ENCODE data around the gene UBE2K. TPM values are rescaled to one million over a fixed set of nuclear protein-coding genes. Genes with fewer than 3 reads are reported as not detected.
"Not testable (repeated sequence)": the region's sequence is repeated elsewhere in the genome, so short reads cannot be mapped to it uniquely, and the experiment has no call there.

UBE2K gene
- total and polyA plus RNA-seq, 12 donors, result 24.0 to 74.0 (median 56.5) TPM

DNA sequence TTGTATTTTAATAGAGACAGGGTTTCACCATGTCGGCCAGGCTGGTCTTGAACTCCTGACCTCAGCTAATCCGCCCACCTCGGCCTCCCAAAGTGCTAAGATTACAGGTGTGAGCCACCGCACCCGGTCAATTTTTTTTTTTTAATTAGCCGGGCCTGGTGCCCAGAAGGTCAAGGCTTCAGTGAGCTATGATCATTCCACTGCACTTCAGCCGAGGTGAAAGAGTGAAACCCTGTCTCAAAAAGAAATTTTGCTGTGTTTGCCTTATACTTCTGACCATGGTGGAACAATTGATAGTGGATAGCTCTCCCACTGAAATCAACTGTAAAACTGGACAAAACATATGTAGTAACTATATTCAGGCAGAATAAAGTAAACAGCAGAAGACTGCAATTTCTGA is 35.3 kb upstream of the UBE2K start:
- no peaks in the 10 kb centered on the region for H3K9me3 ChIP-seq
- no peak overlapping the region for H3K27ac ChIP-seq
- ATAC-seq, result no peak
- intact Hi-C loops (cut with DNase I), result loop anchor here in 1 of 10 donors (10.0 kb wide), 1 partner anchor 872 kb away; no protein-coding TSS in a partner anchor
- H3K4me1 ChIP-seq, result no peaks in the 10 kb centered on the region
- DNase-seq, result no peak
- no peak overlapping the region for H3K4me3 ChIP-seq
- H3K27me3 ChIP-seq, result no peaks in the 10 kb centered on the region
- TF ChIP-seq, protein P1, sequence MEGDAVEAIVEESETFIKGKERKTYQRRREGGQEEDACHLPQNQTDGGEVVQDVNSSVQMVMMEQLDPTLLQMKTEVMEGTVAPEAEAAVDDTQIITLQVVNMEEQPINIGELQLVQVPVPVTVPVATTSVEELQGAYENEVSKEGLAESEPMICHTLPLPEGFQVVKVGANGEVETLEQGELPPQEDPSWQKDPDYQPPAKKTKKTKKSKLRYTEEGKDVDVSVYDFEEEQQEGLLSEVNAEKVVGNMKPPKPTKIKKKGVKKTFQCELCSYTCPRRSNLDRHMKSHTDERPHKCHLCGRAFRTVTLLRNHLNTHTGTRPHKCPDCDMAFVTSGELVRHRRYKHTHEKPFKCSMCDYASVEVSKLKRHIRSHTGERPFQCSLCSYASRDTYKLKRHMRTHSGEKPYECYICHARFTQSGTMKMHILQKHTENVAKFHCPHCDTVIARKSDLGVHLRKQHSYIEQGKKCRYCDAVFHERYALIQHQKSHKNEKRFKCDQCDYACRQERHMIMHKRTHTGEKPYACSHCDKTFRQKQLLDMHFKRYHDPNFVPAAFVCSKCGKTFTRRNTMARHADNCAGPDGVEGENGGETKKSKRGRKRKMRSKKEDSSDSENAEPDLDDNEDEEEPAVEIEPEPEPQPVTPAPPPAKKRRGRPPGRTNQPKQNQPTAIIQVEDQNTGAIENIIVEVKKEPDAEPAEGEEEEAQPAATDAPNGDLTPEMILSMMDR (IDR thresholded peaks at IDR 0.05), result no peak
- H3K36me3 ChIP-seq, result no peaks in the 10 kb centered on the region
- 90 to 91% methylated on average over 7 of the region's 7 CpGs for WGBS, 2 donors

DNA sequence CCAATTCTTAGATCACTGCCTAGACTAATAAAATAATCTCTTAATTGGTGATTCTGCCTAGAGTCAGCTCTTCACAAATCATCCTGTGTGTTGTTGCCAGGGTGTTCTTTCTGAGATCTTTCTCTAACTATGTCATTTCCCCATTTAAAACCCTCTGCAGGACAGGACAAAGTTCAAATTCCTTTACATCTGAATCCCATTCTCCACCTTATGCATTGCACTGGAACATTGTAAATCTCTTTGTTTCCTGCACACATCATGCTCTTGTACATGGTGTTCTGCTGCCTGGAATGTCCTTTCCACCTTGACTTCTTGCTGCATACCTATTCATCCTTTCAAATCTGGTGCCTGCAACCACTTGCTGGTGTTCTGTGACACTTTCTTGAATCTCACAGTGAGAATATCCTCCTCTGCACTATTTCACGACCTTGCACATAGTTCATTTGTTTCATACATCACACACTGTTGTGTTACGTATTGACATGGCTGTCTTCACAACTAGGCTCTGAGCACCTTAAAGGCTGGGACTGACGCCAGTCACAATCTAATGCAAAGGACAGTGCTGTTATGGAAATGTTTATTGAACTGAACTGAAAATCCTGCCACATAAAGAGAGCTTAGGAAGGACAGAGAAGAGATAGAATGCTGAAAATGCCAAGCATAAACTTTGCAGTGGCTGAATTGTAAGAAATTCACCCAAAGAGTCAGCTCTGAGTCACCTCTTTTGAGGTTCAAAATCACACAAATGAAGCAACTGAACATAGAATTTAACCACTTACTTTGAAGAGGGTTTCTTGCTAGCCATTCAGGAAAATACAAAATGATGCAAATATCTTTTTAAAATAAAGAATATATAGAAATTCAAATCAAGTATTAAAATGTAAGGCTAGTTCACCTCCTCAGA is 32.9 kb upstream of the UBE2K start:
- TF ChIP-seq, protein P1 (IDR thresholded peaks at IDR 0.05), result no peak
- H3K4me3 ChIP-seq, result no peak overlapping the region
- no peak overlapping the region for H3K27ac ChIP-seq
- intact Hi-C loops (cut with DNase I), result loop anchor here in 1 of 10 donors (10.0 kb wide), 1 partner anchor 870 kb away; no protein-coding TSS in a partner anchor
- H3K36me3 ChIP-seq, result no peaks in the 10 kb centered on the region
- ATAC-seq (no peak), DNase-seq (no peak)
- H3K27me3 ChIP-seq, result no peaks in the 10 kb centered on the region
- WGBS, 2 donors, result 64 to 68% methylated on average over 3 of the region's 3 CpGs
- H3K4me1 ChIP-seq, result no peaks in the 10 kb centered on the region
- no peaks in the 10 kb centered on the region for H3K9me3 ChIP-seq

DNA sequence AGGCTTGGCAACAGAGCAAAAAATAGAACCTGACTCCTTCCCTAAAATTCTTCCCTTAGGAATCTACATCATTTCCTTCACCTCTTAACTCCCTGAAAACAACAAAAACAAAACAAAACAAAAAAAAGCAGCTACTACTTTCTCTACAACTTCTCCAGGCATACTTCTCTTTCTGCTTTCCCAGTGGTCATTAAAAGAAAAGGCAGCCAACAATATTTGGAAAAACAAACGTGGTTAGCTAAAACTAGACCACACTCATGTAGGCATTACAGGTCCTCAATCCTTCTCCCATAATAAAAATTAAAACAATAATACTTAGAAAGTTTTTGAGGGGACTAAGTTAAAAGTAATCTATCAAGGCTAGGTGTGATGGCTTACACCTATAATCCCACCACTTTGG is 30.2 kb upstream of the UBE2K start:
- Histone ChIP-seq H3K36me3 (no peaks in the 10 kb centered on the region), H3K9me3 (no peaks in the 10 kb centered on the region), H3K27ac (no peak overlapping the region), H3K27me3 (no peaks in the 10 kb centered on the region), H3K4me3 (no peak overlapping the region), H3K4me1 (no peaks in the 10 kb centered on the region)
- ATAC-seq, result no peak
- intact Hi-C loops (cut with DNase I), result loop anchor here in 1 of 10 donors (10.0 kb wide), 1 partner anchor 867 kb away; no protein-coding TSS in a partner anchor
- TF ChIP-seq, protein P1 (IDR thresholded peaks at IDR 0.05), result no peak
- no peak for DNase-seq
- WGBS, 2 donors, result 30 to 35% methylated on average over 1 of the region's 1 CpG

DNA sequence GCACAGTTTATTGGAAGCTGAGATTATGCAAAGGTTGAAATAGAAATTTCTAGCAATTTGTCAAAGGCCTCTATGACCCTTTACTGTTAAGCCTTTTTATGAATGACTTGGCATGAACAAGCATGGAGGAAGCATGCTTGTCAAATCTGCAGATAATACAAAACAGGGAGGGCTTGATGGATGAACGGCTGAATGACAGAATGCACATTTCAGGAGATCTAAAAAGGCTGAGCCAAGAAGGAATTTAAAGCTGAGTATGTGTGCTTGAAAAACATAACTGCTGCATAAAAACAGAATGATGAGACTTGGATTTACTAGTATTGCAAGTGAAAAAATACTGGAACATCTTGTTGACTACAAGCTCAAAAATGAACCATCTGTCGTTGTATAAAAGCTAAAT is 29.0 kb upstream of the UBE2K start:
- no peak for DNase-seq
- ATAC-seq, result no peak
- Histone ChIP-seq H3K27me3 (no peaks in the 10 kb centered on the region), H3K9me3 (no peaks in the 10 kb centered on the region), H3K4me1 (no peaks in the 10 kb centered on the region), H3K27ac (no peak overlapping the region), H3K4me3 (no peak overlapping the region), H3K36me3 (no peaks in the 10 kb centered on the region)
- 53 to 57% methylated on average over 2 of the region's 2 CpGs for WGBS, 2 donors
- intact Hi-C loops (cut with DNase I), result loop anchor here in 1 of 10 donors (10.0 kb wide), 1 partner anchor 866 kb away; no protein-coding TSS in a partner anchor
- TF ChIP-seq, protein P1 (IDR thresholded peaks at IDR 0.05), result no peak

DNA sequence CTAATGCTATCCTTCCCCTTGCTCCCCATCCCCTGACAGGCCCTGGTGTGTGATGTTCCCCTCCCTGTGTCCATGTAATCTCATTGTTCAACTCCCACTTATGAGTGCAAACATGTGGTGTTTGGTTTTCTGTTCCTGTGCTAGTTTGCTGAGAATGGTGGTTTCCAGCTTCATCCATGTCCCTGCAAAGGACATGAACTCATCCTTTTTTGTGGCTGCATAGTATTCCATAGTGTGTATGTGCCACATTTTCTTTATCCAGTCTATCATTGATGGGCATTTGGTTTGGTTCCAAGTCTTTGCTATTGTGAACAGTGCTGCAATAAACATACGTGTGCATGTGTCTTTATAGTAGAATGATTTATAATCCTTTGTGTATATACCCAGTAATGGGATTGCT is 27.6 kb upstream of the UBE2K start:
- H3K4me1 ChIP-seq; intact Hi-C loops (cut with DNase I); H3K27me3 ChIP-seq; H3K9me3 ChIP-seq; DNase-seq; H3K27ac ChIP-seq; ATAC-seq; H3K36me3 ChIP-seq; H3K4me3 ChIP-seq: not testable (repeated sequence)
- 100% methylated on average over 1 of the region's 1 CpG; no CpG with 5 or more reads in 1 of the 2 donors for WGBS, 2 donors

DNA sequence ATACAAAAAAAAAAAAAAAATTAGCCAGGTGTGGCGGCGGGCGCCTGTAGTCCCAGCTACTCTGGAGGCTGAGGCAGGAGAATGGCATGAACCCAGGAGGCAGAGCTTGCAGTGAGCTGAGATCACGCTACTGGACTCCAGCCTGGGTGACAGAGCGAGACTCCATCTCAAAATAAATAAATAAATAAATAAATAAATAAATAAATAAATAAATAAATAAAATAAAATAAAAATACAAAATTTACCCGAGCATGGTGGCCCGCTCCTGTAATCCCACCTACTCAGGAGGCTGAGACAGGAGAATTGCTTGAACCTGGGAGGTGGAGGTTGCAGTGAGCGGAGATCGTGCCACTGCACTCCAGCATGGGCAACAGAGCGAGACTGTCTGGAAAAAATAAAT is 22.3 kb upstream of the UBE2K start:
- H3K27ac ChIP-seq; H3K4me3 ChIP-seq; intact Hi-C loops (cut with DNase I); H3K36me3 ChIP-seq; DNase-seq; ATAC-seq; H3K4me1 ChIP-seq; H3K9me3 ChIP-seq; H3K27me3 ChIP-seq: not testable (repeated sequence)
- 93 to 98% methylated on average over 10 of the region's 10 CpGs for WGBS, 2 donors

DNA sequence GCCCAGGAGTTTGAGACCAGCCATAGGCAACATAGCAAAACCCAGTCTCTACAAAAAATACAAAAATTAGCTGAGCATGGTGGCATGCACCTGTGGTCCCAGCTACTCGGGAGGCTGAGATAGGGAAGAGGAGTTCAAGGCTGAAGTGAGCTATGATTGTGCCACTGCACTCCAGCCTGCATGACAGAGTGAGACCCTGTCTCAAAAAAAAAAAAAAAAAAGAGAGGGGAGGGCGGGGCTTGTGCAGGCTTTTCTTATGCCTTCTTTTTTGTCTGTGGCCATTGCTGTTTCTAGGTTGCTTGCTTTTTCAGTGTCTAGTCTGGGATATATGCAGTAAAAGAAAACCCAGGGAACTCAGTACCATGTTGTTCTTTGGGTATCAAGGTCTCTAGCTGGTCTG is 16.9 kb upstream of the UBE2K start:
- ATAC-seq; H3K27ac ChIP-seq; H3K4me3 ChIP-seq; intact Hi-C loops (cut with DNase I); H3K36me3 ChIP-seq; DNase-seq; H3K4me1 ChIP-seq; H3K27me3 ChIP-seq; H3K9me3 ChIP-seq: not testable (repeated sequence)
- WGBS, 2 donors, result 80 to 93% methylated on average over 2 of the region's 2 CpGs

All from heart right ventricle (tissue), 16 donors.